Mesodermal cell (in vitro differentiated cells): Measurements from ENCODE around the gene ACACA.
A peak's percentile ranks its signal among the peaks of the same experiment; 100 is the strongest.

Experiments
- H3K27ac ChIP-seq: 2 replicates; pipeline ENCODE4 v1.7.0; 2013; ENCODE audit warnings: mild to moderate bottlenecking, low read depth, low read length, moderate library complexity; ENCODE audit not compliant: severe bottlenecking
- H3K36me3 ChIP-seq: 2 replicates; pipeline ENCODE4 v1.7.1; 2013; ENCODE audit warnings: mild to moderate bottlenecking, low read length, moderate library complexity; ENCODE audit not compliant: control insufficient read depth, insufficient read depth
- H3K4me1 ChIP-seq: one replicate; pipeline ENCODE4 v1.7.1; 2013; ENCODE audit warnings: mild to moderate bottlenecking, low read length; ENCODE audit not compliant: insufficient read depth, control insufficient read depth, poor library complexity, severe bottlenecking
- H3K4me3 ChIP-seq: 2 replicates; pipeline ENCODE4 v1.7.0; 2013; ENCODE audit warnings: low read length, control low read depth, mild to moderate bottlenecking; ENCODE audit not compliant: insufficient read depth, poor library complexity, severe bottlenecking; ENCODE audit errors: extremely low read depth
- H3K9me3 ChIP-seq: 2 replicates; pipeline ENCODE4 v1.7.1; 2013; ENCODE audit warnings: mild to moderate bottlenecking, low read length, moderate library complexity; ENCODE audit not compliant: control insufficient read depth
- WGBS, 2 experiments: methylation state at CpG; one replicate each; pipeline ENCODE4 v1.1.5; 2013; ENCODE audit warnings: missing lambda C conversion rate in 2 of 2; ENCODE audit not compliant: insufficient coverage in 2 of 2; 5-methylcytosine and 5-hydroxymethylcytosine counted together

Gene ACACA

GRCh38 chr17:37312137-37312923 lies 94.3 kb downstream of the ACACA start:
- H3K4me3 ChIP-seq = no peak overlapping the region
- peaks cover 5% of the 10 kb centered on the region for H3K4me1 ChIP-seq
- WGBS, 2 experiments = no CpG with 5 or more reads among the region's 3 CpGs
- peaks cover 49% of the 10 kb centered on the region for H3K36me3 ChIP-seq
- no peaks in the 10 kb centered on the region for H3K9me3 ChIP-seq
- no peak overlapping the region for H3K27ac ChIP-seq

GRCh38 chr17:37310940-37311339 lies 95.7 kb downstream of the ACACA start:
- Histone ChIP-seq H3K4me1 (peaks cover 5% of the 10 kb centered on the region), H3K9me3 (no peaks in the 10 kb centered on the region), H3K36me3 (peaks cover 41% of the 10 kb centered on the region), H3K27ac (no peak overlapping the region), H3K4me3 (no peak overlapping the region)
- 100% methylated on average over 1 of the region's 1 CpG for WGBS, 2 experiments

GRCh38 chr17:37309051-37309450 lies 97.6 kb downstream of the ACACA start:
- Histone ChIP-seq H3K36me3 (peaks cover 36% of the 10 kb centered on the region), H3K4me1 (peaks cover 5% of the 10 kb centered on the region), H3K4me3 (no peak overlapping the region), H3K9me3 (no peaks in the 10 kb centered on the region), H3K27ac (no peak overlapping the region)
- 83% methylated on average over 1 to 3 of the region's 5 CpGs for WGBS, 2 experiments

- no peak overlapping the region for H3K27ac ChIP-seq
- H3K4me1 ChIP-seq = peaks cover 10% of the 10 kb centered on the region
- peaks cover 37% of the 10 kb centered on the region for H3K36me3 ChIP-seq
- WGBS, 2 experiments = 67 to 100% methylated on average over 1 of the region's 2 CpGs
- no peaks in the 10 kb centered on the region for H3K9me3 ChIP-seq
- no peak overlapping the region for H3K4me3 ChIP-seq
These were observed 101.2 kb downstream of the ACACA start for GRCh38 chr17:37305406-37305905.

GRCh38 chr17:37301288-37301687 lies 105.3 kb downstream of the ACACA start:
- H3K4me3 ChIP-seq = no peak overlapping the region
- WGBS, 2 experiments = 85 to 87% methylated on average over 4 of the region's 4 CpGs
- peak overlapping the region; percentile 73 for H3K27ac ChIP-seq
- H3K4me1 ChIP-seq = peaks cover 28% of the 10 kb centered on the region
- H3K9me3 ChIP-seq = no peaks in the 10 kb centered on the region
- H3K36me3 ChIP-seq = peaks cover 22% of the 10 kb centered on the region

GRCh38 chr17:37300683-37301082 lies 106.0 kb downstream of the ACACA start:
- Histone ChIP-seq H3K4me3 (no peak overlapping the region), H3K4me1 (peaks cover 28% of the 10 kb centered on the region), H3K36me3 (peaks cover 21% of the 10 kb centered on the region), H3K9me3 (no peaks in the 10 kb centered on the region), H3K27ac (peak overlapping the region; percentile 73)
- WGBS, 2 experiments = 93% methylated on average over 1 to 2 of the region's 2 CpGs

GRCh38 chr17:37299257-37299980 lies 107.2 kb downstream of the ACACA start:
- H3K4me3 ChIP-seq = no peak overlapping the region
- H3K9me3 ChIP-seq = no peaks in the 10 kb centered on the region
- 53 to 62% methylated on average over 3 to 5 of the region's 7 CpGs for WGBS, 2 experiments
- peaks cover 18% of the 10 kb centered on the region for H3K36me3 ChIP-seq
- peak overlapping the region; percentile 73 for H3K27ac ChIP-seq
- H3K4me1 ChIP-seq = peaks cover 28% of the 10 kb centered on the region

- WGBS, 2 experiments = no CpG with 5 or more reads among the region's 2 CpGs
- Histone ChIP-seq H3K9me3 (no peaks in the 10 kb centered on the region), H3K27ac (no peak overlapping the region), H3K4me1 (peaks cover 19% of the 10 kb centered on the region), H3K4me3 (no peak overlapping the region), H3K36me3 (peaks cover 4% of the 10 kb centered on the region)
These were observed 110.7 kb downstream of the ACACA start for GRCh38 chr17:37295888-37296287.

- H3K36me3 ChIP-seq = peaks cover 8% of the 10 kb centered on the region
- no peaks in the 10 kb centered on the region for H3K9me3 ChIP-seq
- peaks cover 19% of the 10 kb centered on the region for H3K4me1 ChIP-seq
- 42 to 60% methylated on average over 2 to 4 of the region's 4 CpGs for WGBS, 2 experiments
- peak overlapping the region; percentile 66 for H3K27ac ChIP-seq
- no peak overlapping the region for H3K4me3 ChIP-seq
These were observed 111.7 kb downstream of the ACACA start for GRCh38 chr17:37294888-37295287.

GRCh38 chr17:37293770-37294169 lies 112.9 kb downstream of the ACACA start:
- WGBS, 2 experiments = 86 to 94% methylated on average over 2 to 4 of the region's 5 CpGs
- Histone ChIP-seq H3K9me3 (no peaks in the 10 kb centered on the region), H3K27ac (no peak overlapping the region), H3K4me3 (no peak overlapping the region), H3K4me1 (peaks cover 11% of the 10 kb centered on the region), H3K36me3 (peaks cover 11% of the 10 kb centered on the region)
